Effector memory CD8-positive, alpha-beta T cell (primary cell): ENCODE measurements around the gene LRRC55.

ENCODE experiments used
- ATAC-seq: fragments of 150-1000 bp; cut with Tn5 transposase; replicated peaks from 2 replicates; pipeline ENCODE4 v1.10.0; 2021; ENCODE audit warnings: mild to moderate bottlenecking, moderate library complexity
- DNase-seq, 3 experiments: peaks; one replicate each; pipeline ENCODE4 v3.0.0; 2021
- H3K27ac Mint-ChIP-seq, 2 donors: one replicate each; pipeline ENCODE4 v1.8.0; 2022; ENCODE audit warnings: mild to moderate bottlenecking in 2 of 2, mixed read lengths in 2 of 2, moderate library complexity in 2 of 2
- H3K27me3 Mint-ChIP-seq, 2 donors: one replicate each; pipeline ENCODE4 v1.8.0; 2022; ENCODE audit warnings: mixed read lengths in 2 of 2
- H3K36me3 Mint-ChIP-seq: one replicate; pipeline ENCODE4 v1.8.0; 2022; ENCODE audit warnings: mild to moderate bottlenecking, moderate library complexity, mixed read lengths; ENCODE audit not compliant: insufficient read depth
- H3K4me1 Mint-ChIP-seq, 2 donors: one replicate each; pipeline ENCODE4 v1.8.0; 2022; ENCODE audit warnings: low read depth in 2 of 2, mixed read lengths in 2 of 2
- H3K4me3 Mint-ChIP-seq, 2 donors: one replicate each; pipeline ENCODE4 v1.8.0; 2022; ENCODE audit warnings: mild to moderate bottlenecking in 2 of 2, mixed read lengths in 2 of 2, moderate library complexity in 2 of 2
- H3K9me3 Mint-ChIP-seq, 2 donors: one replicate each; pipeline ENCODE4 v1.8.0; 2022; ENCODE audit warnings: mixed read lengths in 2 of 2

LRRC55 gene

DNA sequence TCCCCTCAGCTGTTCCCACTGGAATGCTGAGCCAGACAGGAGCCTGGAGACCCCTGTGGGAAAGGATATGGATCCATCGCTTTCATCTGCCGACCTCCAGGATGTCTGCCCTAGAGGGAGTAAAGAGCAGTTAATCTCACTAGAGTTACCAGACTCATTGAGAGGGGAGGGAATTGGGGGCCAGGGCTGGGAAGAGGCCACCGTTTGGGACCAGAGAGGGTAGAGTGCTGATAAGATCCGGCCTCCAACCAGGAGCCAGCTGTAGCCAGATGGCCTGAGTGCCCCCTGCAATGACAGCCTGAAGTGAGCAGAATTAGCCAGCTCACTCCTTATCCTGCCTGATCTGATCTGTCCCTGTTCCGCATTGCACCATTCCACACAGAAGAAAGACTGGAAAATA lies 59.0 kb downstream of the LRRC55 start:
- Mint-ChIP-seq H3K9me3 (no peaks in the 10 kb centered on the region), H3K27ac (no peak overlapping the region), H3K4me3 (no peak overlapping the region), H3K4me1 (peaks cover 5 to 12% of the 10 kb centered on the region in 2 donors), H3K27me3 (peaks cover 23 to 78% of the 10 kb centered on the region in 2 donors), H3K36me3 (no peaks in the 10 kb centered on the region)
- no peak for ATAC-seq
- no peak for DNase-seq
